T-helper 1 cell treated with Interleukin-12 subunit alpha and Interleukin-12 subunit beta and Interleukin-4 antibody, amounts not matched to agents 30 ng/mL and 1 ng/mL, for 36 hours (primary cell): ENCODE results near the gene TIMMDC1. TPM values are rescaled to one million over a fixed set of nuclear protein-coding genes. Genes with fewer than 3 reads are reported as not detected.
"Not testable (repeated sequence)": the region's sequence is repeated elsewhere in the genome, so short reads cannot be mapped to it uniquely, and the experiment has no call there.

Experiments
- intact Hi-C: fragments of 100-400 bp; cut with micrococcal nuclease; formaldehyde crosslinking; loops from one replicate; pipeline ENCODE4 v1.15.1; 2024
- total RNA-seq: library from RNA; stranded (reverse); gene quantifications from 2 replicates; pipeline ENCODE4 v1.2.3, GENCODE V29; 2022

The TIMMDC1 gene
- total RNA-seq, 1 donor from 2014 or later: 69.3 TPM

DNA sequence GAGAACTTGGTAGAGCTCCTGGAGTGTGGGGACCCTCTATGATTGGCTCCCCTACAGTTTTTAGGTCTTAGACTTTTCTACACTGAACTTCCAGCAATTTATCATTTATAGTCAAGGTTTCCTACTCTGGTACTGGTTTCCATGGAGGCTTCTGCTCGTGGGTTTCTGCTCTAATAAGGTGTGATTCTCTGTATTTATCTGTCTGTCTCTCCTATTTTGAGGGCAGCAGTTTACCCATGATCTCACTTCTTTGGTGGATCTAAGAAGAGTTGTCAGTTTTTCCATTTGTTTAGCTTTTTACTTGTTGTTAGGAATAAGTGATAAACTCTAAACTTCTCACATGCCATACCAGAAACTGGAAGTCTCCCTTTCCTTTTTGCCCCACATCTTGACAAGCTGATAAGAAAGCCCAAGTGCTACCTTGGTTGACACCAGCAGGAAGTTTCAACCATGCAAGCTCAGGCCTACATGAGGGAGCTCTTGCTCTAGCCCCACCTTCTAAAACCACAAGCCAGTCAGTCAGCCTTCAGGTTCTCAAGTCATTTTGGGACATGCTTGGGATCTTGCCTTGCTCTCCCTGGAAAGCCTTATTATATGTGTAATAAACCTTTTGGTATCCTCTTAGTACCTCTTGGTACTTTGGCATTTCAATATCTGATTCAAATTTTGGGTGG, 10.0 kb downstream of the TIMMDC1 start:
- intact Hi-C loops: no loop called here

DNA sequence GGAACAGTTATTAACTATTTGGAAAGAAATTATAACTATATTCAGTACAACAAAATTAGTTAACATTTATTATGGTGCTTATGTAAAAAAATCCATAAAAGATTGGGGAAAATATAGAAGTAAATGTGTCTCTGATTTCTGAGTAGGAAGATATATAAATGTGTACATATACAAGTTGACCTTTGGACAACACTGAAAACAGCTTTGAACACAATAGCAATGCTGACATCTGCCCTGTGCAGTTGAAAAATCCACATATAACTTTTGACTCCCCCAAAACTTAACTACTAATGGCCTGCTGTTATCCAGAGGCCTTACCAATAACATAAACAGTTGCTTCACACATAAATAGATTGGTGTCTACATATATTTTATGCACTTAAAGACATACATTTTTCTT, 12.3 kb downstream of the TIMMDC1 start:
- intact Hi-C loops: no loop called here

DNA sequence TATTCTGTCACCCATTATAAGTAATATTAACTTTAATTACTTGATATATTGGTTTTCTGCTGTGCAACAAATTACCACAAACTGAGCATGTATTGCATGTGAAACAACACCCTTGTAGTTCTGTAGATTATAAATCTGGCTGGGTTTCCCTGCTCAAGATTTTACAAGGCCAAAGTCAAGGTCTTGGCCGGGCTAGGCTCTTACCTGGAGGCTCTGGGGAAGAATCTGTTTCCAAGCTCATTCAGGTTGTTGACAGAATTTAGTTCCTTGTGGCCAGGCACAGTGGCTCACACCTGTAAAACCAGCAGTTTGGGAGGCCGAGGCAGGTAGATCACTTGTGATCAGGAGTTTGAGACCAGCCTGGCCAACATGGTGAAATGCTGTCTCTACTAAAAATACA, 16.3 kb downstream of the TIMMDC1 start:
- intact Hi-C loops: no loop called here

DNA sequence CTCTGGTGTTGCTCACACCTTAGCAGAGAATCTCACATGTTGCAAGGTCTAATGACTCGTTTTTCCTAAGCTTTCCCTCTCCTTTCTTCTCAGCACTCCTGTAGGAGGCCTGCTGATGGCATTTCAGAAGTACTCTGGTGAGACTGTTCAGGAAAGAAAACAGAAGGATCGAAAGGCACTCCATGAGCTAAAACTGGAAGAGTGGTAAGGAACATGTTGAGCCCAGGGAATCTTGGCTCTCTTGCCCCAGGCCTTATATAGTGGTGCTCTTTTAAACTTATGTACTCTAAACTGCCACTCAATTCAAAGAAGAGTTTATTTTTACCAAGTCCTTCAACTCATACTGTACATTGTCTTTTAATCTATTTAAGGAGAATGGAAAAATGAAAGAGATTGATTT, 18.8 kb downstream of the TIMMDC1 start:
- intact Hi-C loops: no loop called here

DNA sequence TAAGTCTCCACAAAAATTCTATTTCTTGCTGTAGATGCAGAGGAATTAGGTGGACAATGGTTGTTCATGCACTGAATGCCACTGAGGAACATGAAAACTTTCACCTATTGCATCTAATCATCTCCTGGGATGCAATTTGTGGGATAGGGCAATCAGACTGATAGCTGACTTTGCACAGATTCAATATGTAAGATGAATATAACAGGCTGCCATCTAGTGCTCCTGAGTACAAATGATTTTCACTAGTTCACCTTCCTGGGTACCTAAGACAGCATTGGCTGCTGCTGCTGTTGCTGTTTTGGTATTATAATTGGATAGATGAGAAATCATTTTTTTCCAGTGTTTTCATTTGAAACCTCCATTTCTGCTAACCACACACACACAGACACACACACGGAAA, 19.7 kb downstream of the TIMMDC1 start:
- intact Hi-C loops: no loop called here

DNA sequence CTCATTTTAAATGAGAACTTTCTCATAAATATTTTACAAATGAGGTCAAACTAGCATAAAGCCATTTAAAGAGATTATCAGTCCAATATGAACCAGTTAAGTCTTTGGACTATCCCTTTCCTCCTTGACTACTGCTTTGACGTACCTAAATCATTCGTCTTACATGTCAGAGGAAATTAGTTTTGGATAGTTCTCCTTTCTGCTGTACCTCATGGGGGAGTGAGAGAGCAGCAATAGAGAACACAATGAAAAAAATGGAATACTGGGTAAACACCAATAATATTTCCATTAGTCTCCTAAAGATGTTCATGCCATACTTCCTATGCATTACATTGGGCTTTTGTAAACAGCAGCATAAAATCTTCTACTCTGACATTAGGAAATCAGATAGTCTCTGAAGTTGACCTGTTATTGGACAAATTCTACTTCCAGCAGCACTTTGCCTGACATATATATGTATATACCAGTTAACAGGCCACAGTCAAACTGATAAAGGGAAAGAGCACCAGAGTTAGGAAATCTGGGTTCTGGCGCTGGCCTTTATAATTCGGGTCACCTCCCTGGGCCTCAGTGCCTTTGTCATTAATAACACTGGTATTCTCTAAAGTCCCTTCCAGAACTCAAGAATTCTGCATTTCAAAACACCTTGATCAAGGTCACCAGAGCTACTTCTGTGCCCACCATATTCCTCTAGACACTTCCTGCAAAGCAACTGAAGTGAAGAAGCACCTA, 26.8 kb downstream of the TIMMDC1 start:
- intact Hi-C loops: loop anchor here (1.0 kb wide), 1 partner anchor 34 kb away; the partner anchor contains the start of gene CD80

DNA sequence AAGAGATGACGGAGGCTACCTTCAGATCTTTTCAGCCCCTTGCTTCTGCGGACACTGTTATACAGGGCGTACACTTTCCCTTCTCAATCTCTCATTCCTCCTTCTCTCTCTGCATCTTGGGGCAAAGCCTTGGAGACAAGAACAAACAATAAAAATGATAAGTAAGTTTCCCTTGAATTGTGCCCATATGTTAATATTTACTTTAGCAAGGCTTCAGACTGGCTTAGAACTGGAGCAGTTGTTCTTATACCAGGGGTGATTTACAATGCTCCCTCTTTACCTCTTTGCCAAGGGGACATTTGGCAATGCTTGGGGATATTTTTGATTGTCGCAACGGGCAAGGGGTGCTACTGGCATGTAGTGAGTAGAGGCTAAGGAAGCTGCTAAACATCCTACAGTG, 29.4 kb downstream of the TIMMDC1 start:
- intact Hi-C loops: no loop called here

DNA sequence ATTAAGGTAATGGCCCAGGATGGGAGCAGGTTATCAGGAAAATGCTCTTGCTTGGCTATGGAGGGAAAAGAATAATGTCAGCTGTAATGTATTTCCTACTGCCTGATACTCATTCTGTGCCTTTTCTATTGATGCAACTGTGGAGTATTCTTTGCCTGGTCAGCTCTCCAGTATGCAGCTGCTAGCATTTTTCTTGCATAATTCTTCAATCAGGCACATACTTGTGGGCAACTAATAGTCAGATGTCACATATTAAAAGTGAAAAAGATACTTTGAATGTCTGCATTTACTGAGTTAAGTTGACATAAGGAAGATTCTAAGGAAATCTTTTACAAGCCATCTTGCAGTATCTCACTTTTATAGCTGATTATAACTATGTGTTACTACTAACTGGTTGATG, 31.5 kb downstream of the TIMMDC1 start:
- intact Hi-C loops: no loop called here

DNA sequence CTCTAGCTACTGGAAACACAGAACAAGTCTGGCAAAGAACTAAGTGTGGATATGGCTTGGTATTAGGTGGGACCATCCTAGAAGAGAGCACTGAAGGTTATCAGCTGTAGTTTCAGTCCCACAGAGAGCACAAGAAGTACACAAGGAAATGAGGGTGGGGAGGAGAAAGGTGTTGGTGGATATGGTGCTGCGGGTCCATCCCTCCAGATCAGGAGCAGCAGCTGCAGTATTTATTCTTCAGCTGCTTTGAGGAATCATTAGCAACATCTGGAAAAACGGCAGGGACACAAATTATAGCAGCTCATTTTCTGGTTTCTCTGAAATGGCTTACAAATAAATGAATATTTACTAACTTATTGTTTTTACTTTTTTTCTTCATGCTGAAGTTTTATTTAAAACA, 32.1 kb downstream of the TIMMDC1 start:
- intact Hi-C loops: no loop called here

DNA sequence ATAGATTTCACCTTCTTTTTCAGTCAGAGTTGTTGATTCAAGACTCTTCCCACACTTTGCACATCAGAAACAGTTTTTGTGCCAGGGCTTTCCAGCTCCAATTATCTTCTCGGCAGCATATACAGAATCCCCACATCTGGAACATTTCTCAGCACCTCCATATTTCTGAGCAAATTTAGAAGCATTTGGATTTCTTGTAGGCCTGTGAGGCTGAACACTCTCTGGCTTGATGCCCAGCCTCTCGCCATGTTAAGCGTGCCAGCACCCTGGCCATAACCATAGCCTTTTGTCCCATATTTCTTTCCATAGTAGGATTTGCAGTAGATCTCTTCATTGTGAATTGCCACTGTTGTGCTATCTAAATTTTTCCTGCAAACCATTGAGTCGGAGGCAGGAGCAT, 32.8 kb downstream of the TIMMDC1 start:
- intact Hi-C loops: no loop called here

DNA sequence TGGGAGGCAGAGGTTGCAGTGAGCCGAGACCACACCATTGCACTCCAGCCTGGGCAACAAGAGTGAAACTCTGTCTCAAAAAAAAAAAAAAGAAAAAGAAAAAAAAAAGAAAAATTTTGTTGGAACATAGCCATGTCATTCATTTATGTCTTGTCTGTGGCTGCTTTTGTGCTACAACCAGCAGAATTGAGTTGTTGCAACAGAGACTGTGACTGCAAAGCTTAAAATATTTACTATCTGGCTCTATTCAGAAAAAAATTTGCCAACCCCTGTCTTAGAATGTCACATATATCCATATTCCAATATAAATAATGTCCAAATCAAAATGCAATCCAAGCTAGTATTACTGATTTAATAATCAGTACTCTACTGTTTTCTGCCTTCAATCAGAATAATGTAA, 35.9 kb downstream of the TIMMDC1 start:
- intact Hi-C loops: no loop called here

DNA sequence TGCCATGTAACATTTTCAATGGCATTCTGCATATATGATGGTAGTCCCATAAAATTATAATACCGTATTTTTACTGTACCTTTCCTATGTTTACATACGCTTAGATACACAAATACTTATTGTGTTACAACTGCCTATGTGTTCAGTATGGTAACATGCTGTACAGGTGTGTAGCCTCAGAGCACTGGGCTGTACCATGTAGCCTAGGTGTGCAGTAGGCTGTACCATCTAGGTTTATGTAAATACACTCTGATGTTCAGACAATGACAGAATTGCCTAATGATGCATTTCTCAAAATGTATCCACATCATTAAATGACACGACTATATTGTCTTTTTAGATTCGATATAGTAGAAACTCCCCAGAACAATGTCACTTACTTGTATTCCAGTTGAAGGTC, 38.4 kb downstream of the TIMMDC1 start:
- intact Hi-C loops: no loop called here

DNA sequence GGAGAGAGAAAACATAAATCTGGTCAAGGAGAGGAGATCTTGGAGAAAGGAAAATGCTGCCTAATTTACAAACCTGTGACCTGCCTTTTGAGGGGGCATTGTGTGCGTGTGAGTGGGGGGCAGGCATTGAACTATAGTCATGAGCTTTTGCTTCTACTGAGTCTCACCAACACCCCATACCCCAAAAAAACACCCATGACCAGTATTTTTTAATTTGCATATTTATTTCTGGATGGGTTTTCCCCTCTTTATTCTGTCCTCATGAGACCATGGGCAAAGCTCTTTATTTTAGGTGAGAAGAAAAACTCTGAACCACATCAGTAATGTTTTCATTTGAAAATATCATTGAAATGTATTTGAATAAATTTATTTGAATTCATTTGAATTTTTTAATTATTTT, 40.4 kb downstream of the TIMMDC1 start:
- intact Hi-C loops: no loop called here

DNA sequence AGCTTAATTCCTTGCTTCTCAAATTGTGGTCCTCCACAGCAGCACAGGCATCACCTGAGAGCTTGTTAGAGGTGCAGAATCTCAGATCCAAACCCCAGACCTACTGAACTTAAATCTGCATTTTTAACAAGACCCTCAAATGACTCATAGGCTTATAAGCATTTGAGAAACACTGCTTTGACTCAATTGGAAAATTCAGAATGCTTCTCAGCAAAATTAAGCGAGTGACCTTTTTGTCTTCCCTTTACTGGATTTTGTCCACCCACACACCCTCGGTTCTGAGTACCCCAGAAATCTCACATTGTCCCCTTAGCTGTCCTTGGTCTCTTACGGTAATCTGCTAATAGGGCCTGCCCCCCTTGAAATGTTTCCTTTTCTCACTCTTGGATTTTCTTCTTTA, 43.2 kb downstream of the TIMMDC1 start:
- intact Hi-C loops: no loop called here

DNA sequence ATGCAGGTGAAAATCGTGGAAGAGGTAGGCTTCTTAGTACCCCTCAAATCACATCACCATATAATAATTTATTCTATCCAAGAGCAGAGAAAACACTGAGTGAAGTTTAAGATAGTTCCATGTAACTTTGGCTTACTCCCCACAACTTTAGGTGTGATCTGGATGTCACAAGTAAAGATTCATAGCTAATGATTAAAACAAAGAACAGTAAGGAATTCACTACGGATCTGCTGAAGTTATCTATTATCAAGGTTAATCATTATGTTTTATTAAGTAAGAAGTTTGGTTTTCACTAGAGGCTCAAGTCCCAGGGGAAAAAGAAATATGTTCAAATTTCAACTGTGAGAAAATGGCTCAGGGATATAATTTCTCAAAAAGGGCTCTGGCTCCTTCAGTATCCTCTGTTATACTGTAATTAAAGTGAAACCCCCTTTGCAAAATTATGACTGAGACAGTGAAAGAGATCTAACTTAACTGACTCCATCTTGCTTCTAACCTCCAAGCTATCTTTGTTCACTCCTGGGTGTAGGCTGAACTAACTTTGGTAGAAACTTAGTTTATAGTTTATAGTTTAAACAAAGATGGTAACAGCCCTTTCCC, 43.9 kb downstream of the TIMMDC1 start:
- intact Hi-C loops: no loop called here

DNA sequence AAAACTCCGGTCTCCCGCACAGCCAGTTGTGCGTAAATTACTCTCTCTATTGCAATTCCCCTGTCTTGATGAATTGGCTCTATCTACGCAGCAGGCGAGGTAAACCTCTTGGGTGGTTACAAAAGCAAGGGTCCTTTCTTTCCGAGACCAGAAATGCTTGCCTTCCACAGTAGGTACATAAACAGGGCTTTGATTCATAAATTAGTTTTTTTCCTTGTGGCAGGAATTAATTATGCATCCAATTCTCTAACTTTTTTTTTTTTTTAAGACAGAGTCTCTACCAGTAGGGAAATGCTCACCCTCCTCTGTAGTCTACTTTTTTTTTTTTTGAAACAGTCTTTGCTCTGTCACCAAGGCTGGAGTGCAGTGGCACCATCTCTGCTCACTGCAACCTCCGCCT, 44.8 kb downstream of the TIMMDC1 start:
- intact Hi-C loops: no loop called here

DNA sequence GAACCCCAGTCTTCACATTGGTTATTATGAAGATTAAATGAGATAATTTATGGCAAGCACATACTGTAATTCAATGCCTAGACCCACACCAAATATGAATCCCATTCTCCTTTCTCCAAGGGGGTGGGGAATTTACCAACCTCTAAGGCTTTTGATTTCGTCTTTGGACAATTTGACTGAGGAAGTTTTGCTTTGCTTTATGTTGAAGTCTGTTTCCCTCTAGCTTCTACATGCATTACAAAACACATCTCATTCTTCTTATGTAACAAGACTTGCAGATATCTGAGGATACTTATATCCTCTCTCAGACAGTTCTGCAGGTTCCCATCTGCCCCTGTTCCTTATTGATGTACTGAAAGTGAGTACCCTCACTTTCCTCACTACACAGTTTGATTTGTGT, 48.9 kb downstream of the TIMMDC1 start:
- intact Hi-C loops: no loop called here

DNA sequence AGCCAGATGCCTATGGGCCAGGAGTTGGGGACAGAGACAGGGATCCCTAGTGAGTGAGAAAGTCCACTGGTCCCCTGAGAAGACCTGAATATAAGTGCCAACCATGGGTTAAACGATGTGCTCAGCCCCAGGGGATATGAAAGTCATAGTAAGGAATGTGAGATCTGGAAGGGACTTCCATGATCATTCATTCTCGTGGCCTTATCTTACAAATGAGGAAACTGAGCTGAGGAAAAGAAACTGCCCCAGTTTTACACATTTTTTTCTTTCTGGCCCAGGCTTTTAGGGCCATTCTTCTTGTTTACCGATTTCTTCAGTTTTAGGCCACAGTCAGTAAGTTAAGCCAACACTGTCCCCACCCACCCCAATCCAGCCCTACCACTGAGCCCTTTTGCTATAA, 50.0 kb downstream of the TIMMDC1 start:
- intact Hi-C loops: no loop called here

DNA sequence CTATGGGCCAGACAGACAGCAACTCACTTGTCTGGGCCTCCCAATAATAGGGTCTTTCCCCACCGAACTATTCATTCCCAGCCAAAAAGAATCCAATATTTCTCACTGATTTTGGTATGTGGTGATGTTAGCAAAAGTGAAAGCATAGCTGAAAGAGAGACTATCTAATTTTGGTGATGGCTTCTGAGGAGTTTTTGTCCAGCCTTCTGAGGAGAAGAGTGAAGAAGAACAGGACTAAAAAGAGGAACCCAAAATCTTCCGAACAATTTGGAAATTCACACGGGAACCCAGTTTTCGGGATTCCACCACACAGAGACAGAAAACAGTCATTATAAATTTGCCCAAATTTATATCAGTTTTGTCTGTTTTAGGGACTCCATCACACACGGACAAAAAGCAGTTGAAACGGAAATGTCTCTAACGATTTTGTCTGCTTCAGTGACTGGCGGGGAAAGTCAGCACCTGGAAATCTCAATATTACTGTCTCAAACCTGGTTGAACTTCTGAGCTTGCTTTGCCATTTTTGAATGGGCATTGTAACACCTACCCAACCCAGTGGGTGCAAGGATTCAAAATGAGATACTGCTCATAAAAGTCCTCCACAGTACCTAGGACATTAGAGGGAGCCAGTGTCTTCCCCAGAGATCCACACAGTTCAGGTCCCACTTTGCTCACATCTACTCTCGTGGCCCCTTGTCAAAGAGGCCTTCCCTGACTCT, 52.0 kb downstream of the TIMMDC1 start:
- intact Hi-C loops: no loop called here

DNA sequence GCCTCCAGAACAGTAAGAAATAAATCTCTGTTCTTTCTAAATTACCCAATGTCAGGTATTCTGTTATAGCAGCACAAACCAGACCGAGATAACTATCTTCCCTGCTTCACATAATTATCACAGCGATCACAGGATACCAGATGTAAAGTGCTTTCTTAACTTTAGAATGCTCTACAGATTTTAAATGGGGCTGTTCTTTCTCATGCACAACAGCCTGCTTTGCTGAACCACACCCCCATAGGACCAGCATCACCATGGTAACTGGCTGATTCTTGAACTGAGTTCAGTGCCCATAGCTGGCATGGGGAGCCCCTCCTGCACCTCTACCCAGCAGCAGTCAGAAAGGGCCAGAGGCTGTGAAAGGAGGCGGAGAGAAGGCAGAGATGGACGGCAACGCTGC, 53.3 kb downstream of the TIMMDC1 start:
- intact Hi-C loops: no loop called here

DNA sequence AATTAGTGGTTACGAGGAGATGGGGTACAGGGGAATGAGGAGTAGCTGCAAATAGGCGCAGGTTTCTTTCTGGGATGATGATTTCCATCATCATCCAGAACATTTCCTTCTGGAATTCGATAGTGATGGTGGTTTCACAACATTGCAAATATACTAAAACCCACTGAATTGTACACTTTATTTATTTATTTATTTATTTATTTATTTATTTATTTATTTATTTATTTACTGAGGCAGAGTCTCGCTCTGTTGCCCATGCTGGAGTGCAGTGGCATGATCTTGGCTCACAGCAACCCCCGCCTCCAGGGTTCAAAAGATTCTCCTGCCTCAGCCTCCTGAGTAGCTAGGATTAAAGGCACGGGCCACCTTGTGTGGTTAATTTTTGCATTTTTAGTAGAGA, 54.6 kb downstream of the TIMMDC1 start:
- intact Hi-C loops: not testable (repeated sequence)

DNA sequence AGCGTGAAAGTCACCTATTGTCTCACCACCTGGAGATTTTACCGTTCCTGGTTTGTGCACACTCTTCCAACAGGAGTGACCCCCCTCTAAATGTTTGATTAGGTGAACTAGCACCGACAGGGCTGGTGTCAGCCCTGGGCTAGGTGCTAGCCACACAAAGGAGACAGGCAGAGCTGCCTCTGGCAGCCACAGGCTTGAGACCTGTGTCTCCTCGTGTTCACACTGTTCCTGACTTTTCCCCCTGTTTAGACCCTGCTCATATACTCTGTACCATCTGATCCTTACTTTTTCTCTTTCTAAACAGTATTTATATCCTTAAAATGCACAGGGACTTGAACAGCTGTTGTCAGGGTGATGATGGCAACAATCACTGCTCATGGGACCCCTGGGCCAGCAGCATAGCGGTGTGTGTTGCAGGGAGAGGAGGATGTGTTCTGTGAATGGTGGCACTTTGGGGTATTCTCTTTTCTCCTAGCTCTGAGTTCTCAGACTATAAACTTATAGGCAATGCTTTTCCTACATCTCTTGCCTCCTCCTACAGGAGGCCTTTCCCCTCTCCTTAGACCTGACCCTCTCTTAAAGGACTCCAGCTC, 55.6 kb downstream of the TIMMDC1 start:
- intact Hi-C loops: no loop called here
